Measurements from ENCODE around the gene MINAR1.

- TF ChIP-seq CTCF (IDR thresholded peaks at IDR 0.05) (no peak), POLR2A (IDR thresholded peaks at IDR 0.05) (no peak), EP300 (IDR thresholded peaks at IDR 0.05) (no peak), POLR2AphosphoS5 (IDR thresholded peaks at IDR 0.05) (no peak)
Observed at GRCh38 chr15:79394231-79394630, 37.9 kb upstream of the MINAR1 start.

All from sigmoid colon (tissue), 4 donors.